HG03135 (cell line): ENCODE measurements around the gene TBX1.

Experiments
- ATAC-seq: cut with Tn5 transposase; IDR thresholded peaks from one replicate; pipeline ENCODE4 v1.9.1; 2021; ENCODE audit warnings: mild to moderate bottlenecking, moderate library complexity; ENCODE audit not compliant: unreplicated experiment

The TBX1 gene

DNA sequence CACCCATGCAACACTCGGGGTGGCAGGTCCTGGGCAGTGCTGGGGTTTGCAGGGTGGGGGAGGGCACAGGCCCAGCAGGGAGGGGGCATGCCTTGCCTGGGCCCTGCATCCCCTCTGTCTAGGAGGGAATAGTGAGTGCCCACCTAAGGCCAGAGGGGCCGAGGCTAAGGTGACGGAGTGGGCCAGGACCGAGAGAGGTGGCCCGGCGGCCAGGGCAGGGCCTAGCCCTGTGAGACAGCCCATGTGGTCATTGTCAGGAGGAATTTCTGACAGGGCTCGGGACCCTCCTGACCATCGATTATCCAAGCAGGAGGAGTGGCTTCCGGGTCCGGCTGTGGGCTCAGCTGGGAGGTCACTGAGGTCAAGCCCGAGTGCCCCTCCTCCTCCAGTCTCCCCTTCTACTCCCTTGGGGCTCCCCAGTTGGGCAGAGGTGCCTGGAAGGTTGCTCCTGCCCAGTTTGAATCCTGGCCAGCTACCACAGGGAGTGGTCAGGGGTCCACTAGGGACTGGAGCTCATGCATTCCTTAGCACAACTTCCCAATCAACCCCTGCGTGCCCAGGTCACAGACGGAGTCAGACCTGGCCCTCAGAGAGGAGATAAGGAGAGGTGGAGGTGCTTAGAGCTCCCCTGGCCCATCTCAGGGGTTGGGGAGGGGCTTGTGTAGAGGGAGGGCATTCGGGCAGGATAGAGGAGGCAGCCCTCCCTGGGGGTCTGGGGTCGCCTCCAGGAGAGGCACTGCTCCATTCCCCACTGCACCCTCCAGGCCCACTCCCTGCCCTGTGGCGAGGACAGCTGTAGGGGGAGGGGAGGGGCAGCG lies 22.5 kb upstream of the TBX1 start:
- no peak for ATAC-seq

- no peak for ATAC-seq
Observed at GRCh38 chr22:19738664-19739447, 21.7 kb upstream of the TBX1 start.

GRCh38 chr22:19739448-19739895 lies 21.1 kb upstream of the TBX1 start:
- ATAC-seq = no peak

GRCh38 chr22:19739911-19740449 lies 20.6 kb upstream of the TBX1 start:
- ATAC-seq = no peak

GRCh38 chr22:19740586-19740985 lies 20.0 kb upstream of the TBX1 start:
- no peak for ATAC-seq

GRCh38 chr22:19741053-19741452 lies 19.5 kb upstream of the TBX1 start:
- no peak for ATAC-seq

GRCh38 chr22:19742160-19743066 lies 18.2 kb upstream of the TBX1 start:
- ATAC-seq = no peak

DNA sequence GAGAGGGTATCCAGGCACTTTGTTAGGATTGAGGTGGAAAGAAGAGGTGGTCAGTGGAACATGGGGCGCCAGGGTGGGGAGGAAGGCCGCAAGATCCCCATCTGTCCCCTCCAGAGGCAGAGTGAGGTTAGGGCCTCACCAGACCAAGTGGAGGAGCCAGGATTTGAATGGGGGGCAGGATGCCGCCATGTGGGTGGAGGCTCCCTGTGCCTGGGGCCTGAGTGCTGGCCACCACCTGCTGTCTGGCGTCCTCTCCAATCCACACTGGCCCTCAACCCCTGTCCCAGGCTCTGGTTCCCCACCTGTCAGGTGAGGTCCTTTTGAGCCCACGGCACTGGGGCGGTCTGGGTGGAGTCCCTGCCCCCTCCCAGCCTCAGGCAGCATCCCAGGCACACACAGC lies 17.5 kb upstream of the TBX1 start:
- ATAC-seq = no peak

DNA sequence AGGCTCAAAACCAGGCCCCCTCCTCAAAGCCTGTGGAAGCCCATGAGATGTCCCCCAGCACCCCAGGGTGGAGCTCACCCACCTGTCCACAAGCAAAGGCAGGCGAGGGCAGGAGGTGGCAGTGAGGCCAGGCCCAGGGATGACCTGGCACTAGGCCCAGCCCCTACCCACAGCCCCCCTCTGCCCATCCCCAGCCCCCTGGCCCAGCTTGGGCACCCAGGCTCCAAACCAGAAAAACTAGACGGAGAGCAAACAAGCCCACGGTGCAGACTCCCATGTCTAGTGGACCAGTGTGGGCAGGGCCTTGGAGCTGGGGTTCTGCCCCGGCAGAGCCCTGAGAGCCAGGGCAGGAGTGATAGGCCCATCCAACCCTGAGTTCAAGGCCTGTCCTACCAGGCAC lies 16.9 kb upstream of the TBX1 start:
- ATAC-seq = no peak

GRCh38 chr22:19744350-19745006 lies 16.1 kb upstream of the TBX1 start:
- no peak for ATAC-seq

- no peak for ATAC-seq
Observed at GRCh38 chr22:19745155-19746101, 15.2 kb upstream of the TBX1 start.

DNA sequence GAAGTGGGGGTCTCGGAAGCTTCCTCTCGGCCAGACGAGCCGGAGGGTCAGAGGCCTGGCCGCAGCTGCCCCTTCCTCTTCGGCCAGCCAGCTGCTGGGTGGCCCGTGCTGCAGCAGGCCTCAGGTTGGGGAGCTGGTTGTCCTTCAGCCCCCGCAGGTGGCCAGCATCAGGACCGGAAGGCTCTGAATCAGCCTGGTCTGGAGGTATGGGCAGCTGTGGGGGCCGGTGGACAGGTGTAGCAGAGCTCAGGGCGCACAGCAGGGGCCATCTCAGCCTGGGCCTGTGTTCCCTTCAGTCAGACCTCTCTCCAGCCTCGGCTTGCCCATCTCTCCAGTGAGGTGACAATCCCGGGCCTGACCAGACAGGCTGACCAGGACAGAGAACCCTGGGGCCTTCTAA lies 13.9 kb upstream of the TBX1 start:
- ATAC-seq = no peak

DNA sequence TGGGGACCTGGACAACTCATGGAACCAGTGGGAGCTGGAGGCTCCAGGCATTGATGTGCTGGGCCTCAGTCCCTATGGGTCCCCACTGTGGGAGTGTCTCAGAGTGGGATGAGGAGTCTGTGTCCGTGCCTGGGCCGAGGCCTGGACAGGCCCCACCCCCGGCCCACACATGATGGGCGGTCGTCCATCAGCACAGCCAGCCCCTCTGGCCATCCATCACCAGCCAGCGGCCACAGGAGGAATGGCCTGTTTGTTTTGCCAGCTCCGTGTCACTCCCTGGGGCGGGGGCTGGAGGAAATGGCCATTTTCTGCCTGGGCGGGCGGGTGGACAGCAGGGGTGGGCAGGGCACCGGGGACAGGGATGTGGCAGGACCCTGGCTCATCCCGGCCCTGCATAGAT lies 13.0 kb upstream of the TBX1 start:
- ATAC-seq = no peak

- no peak for ATAC-seq
Observed at GRCh38 chr22:19748139-19748538, 12.4 kb upstream of the TBX1 start.

DNA sequence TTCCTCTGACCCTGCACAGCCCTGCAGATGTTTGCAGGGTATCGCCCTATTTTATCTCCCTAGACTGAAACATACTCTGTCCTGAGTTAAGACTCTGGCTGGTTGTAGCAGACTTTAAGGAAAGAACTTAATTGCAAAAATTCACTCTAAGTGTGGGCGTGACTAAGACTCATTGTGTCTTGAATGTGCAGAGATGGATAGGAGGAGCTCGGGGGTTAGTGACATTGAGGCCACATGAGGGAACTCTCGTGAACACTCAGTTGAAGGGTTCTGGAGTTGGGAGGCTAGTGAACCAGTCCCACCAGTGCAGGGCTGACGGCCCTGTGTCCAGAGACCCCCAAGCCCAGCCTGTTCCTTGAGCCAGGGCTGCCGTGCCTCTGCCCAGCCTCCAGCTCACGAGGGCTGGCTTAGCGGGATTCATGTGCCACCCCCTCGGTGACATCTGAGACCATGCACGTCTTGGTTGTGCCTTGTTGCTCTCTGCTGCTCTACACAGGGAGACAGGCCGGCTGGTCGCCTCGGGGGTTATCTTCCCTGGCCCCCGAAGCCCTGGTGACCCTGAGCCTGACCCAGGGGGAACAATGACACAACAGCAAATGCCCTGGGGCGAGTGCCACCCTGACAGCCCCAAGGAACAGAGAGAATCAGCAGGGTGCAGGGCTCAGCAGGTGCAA lies 11.4 kb upstream of the TBX1 start:
- ATAC-seq = no peak

- ATAC-seq = no peak
Observed at GRCh38 chr22:19749876-19750275, 10.7 kb upstream of the TBX1 start.

GRCh38 chr22:19750507-19751490 lies 9.8 kb upstream of the TBX1 start:
- ATAC-seq = no peak
